ENCODE results near the gene COL24A1. TPM values are rescaled to one million over a fixed set of nuclear protein-coding genes. Genes with fewer than 3 reads are reported as not detected.

The COL24A1 gene
- total and polyA plus RNA-seq, 2 donors (not counting 1 experiment from before 2014, with no cell fraction given): not detected

DNA sequence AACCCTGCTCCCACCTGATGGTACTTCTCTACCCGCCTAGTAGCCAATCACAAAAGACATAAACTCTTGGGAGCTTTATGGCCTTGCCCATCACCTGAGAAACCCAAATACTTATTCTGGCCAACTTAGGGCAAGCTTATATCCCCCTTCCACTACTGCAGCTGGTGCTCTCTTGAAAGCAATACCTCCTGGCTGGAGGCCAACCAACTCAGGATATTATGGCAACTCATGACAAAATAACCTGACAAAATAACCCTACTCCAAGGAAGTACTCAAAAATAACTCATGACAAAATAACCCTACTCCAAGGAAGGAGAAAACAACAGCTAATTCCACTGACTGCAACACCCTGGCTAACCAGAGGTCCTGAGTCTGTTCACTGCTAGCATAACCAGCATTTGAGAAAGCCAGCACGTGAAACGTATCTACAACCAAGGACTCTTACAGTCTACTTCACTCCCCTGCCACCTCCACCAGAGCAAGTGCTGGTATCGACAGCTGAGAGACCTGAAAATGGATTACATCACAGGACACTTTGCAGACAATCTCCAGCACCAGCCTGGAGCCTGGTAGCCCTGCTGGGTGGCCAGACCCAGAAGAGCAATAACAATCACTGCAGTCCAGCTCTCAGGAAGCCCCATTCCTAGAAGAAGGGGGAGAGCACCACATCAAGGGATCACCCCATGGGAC lies 179.9 kb downstream of the COL24A1 start:
- no peak overlapping the region for H3K27ac Mint-ChIP-seq
- POLR2A ChIA-PET: no interaction called here
- ATAC-seq (ENCODE audit: low read depth) (no peak), DNase-seq (no peak)
- no peaks in the 10 kb centered on the region for H3K36me3 ChIP-seq (replicated peaks in 1 of 2; ENCODE audit: control extremely low read depth in 1 of 2, control insufficient read depth in 1 of 2, extremely low read depth in 1 of 2, insufficient read depth in 2 of 2, low read length in 1 of 2)
- H3K9me3 ChIP-seq (ENCODE audit: control extremely low read depth in 1 of 3, control insufficient read depth in 2 of 3, insufficient read depth in 1 of 3, low read length in 2 of 3): peaks cover 0 to 2% (median 0%) of the 10 kb centered on the region in 3 donors
- H4K20me1 ChIP-seq (ENCODE audit: control insufficient read depth, insufficient read depth, low read length, poor library complexity, severe bottlenecking): no peaks in the 10 kb centered on the region
- intact Hi-C loops (cut with micrococcal nuclease): no loop called here
- no peaks in the 10 kb centered on the region for H3K4me1 ChIP-seq (ENCODE audit: control insufficient read depth in 2 of 2, insufficient read depth in 2 of 2, low read length in 2 of 2)
- no peak overlapping the region for H3K9ac ChIP-seq (ENCODE audit: low read length)
- H3K4me1 Mint-ChIP-seq: no peaks in the 10 kb centered on the region
- TF ChIP-seq, protein P1, sequence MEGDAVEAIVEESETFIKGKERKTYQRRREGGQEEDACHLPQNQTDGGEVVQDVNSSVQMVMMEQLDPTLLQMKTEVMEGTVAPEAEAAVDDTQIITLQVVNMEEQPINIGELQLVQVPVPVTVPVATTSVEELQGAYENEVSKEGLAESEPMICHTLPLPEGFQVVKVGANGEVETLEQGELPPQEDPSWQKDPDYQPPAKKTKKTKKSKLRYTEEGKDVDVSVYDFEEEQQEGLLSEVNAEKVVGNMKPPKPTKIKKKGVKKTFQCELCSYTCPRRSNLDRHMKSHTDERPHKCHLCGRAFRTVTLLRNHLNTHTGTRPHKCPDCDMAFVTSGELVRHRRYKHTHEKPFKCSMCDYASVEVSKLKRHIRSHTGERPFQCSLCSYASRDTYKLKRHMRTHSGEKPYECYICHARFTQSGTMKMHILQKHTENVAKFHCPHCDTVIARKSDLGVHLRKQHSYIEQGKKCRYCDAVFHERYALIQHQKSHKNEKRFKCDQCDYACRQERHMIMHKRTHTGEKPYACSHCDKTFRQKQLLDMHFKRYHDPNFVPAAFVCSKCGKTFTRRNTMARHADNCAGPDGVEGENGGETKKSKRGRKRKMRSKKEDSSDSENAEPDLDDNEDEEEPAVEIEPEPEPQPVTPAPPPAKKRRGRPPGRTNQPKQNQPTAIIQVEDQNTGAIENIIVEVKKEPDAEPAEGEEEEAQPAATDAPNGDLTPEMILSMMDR (IDR thresholded peaks at IDR 0.05): no peak
- no peak for TF ChIP-seq EZH2 (IDR thresholded peaks at IDR 0.05; ENCODE audit: borderline replicate concordance, insufficient read depth, low read depth, low read length, poor library complexity, severe bottlenecking)
- no peak overlapping the region for H3K4me3 Mint-ChIP-seq
- no peak overlapping the region for H2AFZ ChIP-seq (ENCODE audit: insufficient read depth, low read depth, low read length, poor library complexity, severe bottlenecking)
- no peak overlapping the region for H3K4me2 ChIP-seq (replicated peaks; ENCODE audit: low read depth, low read length, poor library complexity, severe bottlenecking)
- H3K27me3 Mint-ChIP-seq: no peaks in the 10 kb centered on the region
- peaks cover 7% of the 10 kb centered on the region for H3K9me3 Mint-ChIP-seq (ENCODE audit: insufficient read depth)
- H3K27me3 ChIP-seq (replicated peaks in 1 of 4; ENCODE audit: control extremely low read depth in 1 of 4, control insufficient read depth in 3 of 4, insufficient read depth in 4 of 4, low read length in 3 of 4): no peaks in the 10 kb centered on the region
- 81% methylated on average over 4 of the region's 4 CpGs for WGBS (ENCODE audit: insufficient coverage)
- H3K27ac ChIP-seq (ENCODE audit: low read length in 2 of 2): no peak overlapping the region
- H3K4me3 ChIP-seq (ENCODE audit: control extremely low read depth in 1 of 5, extremely low read depth in 1 of 5, insufficient read depth in 1 of 5, low read depth in 2 of 5, low read length in 4 of 5): no peak overlapping the region
- no peaks in the 10 kb centered on the region for H3K79me2 ChIP-seq (ENCODE audit: control insufficient read depth, insufficient read depth, low read length)
- CTCF ChIA-PET: no interaction called here

GRCh38 chr1:85975912-85976371 lies 180.6 kb downstream of the COL24A1 start:
- no peak overlapping the region for H3K4me3 Mint-ChIP-seq
- H3K9me3 Mint-ChIP-seq (ENCODE audit: insufficient read depth): peaks cover 7% of the 10 kb centered on the region
- H3K27ac Mint-ChIP-seq: no peak overlapping the region
- Histone ChIP-seq H3K36me3 (replicated peaks in 1 of 2; ENCODE audit: control extremely low read depth in 1 of 2, control insufficient read depth in 1 of 2, extremely low read depth in 1 of 2, insufficient read depth in 2 of 2, low read length in 1 of 2) (no peaks in the 10 kb centered on the region), H4K20me1 (ENCODE audit: control insufficient read depth, insufficient read depth, low read length, poor library complexity, severe bottlenecking) (no peaks in the 10 kb centered on the region), H3K4me3 (ENCODE audit: control extremely low read depth in 1 of 5, extremely low read depth in 1 of 5, insufficient read depth in 1 of 5, low read depth in 2 of 5, low read length in 4 of 5) (no peak overlapping the region), H3K27me3 (replicated peaks in 1 of 4; ENCODE audit: control extremely low read depth in 1 of 4, control insufficient read depth in 3 of 4, insufficient read depth in 4 of 4, low read length in 3 of 4) (no peaks in the 10 kb centered on the region), H3K9me3 (ENCODE audit: control extremely low read depth in 1 of 3, control insufficient read depth in 2 of 3, insufficient read depth in 1 of 3, low read length in 2 of 3) (peaks cover 0 to 2% (median 0%) of the 10 kb centered on the region in 3 donors), H3K4me1 (ENCODE audit: control insufficient read depth in 2 of 2, insufficient read depth in 2 of 2, low read length in 2 of 2) (no peaks in the 10 kb centered on the region), H3K4me2 (replicated peaks; ENCODE audit: low read depth, low read length, poor library complexity, severe bottlenecking) (no peak overlapping the region), H3K9ac (ENCODE audit: low read length) (no peak overlapping the region), H3K27ac (ENCODE audit: low read length in 2 of 2) (no peak overlapping the region), H3K79me2 (ENCODE audit: control insufficient read depth, insufficient read depth, low read length) (no peaks in the 10 kb centered on the region), H2AFZ (ENCODE audit: insufficient read depth, low read depth, low read length, poor library complexity, severe bottlenecking) (no peak overlapping the region)
- intact Hi-C loops (cut with micrococcal nuclease): no loop called here
- WGBS (ENCODE audit: insufficient coverage): 93% methylated on average over 3 of the region's 5 CpGs
- no peak for DNase-seq
- CTCF ChIA-PET: no interaction called here
- H3K27me3 Mint-ChIP-seq: no peaks in the 10 kb centered on the region
- TF ChIP-seq, protein P1 (IDR thresholded peaks at IDR 0.05): no peak
- TF ChIP-seq EZH2 (IDR thresholded peaks at IDR 0.05; ENCODE audit: borderline replicate concordance, insufficient read depth, low read depth, low read length, poor library complexity, severe bottlenecking): no peak
- POLR2A ChIA-PET: no interaction called here
- ATAC-seq (ENCODE audit: low read depth): no peak
- H3K4me1 Mint-ChIP-seq: no peaks in the 10 kb centered on the region
